GM13977 (cell line): ENCODE measurements around the gene KCTD5.

Experiments used
- DNase-seq: peaks from one replicate; pipeline ENCODE4 v3.0.0; 2012; ENCODE audit warnings: low spot score
- in situ Hi-C: fragments of 300-500 bp; cut with MboI; formaldehyde crosslinking; loops from one replicate; pipeline ENCODE4 v1.12.0; 2022; ENCODE audit warnings: low sequenced_read_pairs, low pct_unique_long_range_greater_than_20kb, mixed read lengths, inconsistent platforms; ENCODE audit not compliant: unreplicated experiment
- TF ChIP-seq, protein P1 (sequence below): IDR thresholded peaks from 2 replicates; pipeline ENCODE4 v1.5.1; 2012; ENCODE audit warnings: mild to moderate bottlenecking, control low read depth; ENCODE audit not compliant: insufficient read depth; ENCODE audit errors: extremely low read depth, missing control alignments

The KCTD5 gene

DNA sequence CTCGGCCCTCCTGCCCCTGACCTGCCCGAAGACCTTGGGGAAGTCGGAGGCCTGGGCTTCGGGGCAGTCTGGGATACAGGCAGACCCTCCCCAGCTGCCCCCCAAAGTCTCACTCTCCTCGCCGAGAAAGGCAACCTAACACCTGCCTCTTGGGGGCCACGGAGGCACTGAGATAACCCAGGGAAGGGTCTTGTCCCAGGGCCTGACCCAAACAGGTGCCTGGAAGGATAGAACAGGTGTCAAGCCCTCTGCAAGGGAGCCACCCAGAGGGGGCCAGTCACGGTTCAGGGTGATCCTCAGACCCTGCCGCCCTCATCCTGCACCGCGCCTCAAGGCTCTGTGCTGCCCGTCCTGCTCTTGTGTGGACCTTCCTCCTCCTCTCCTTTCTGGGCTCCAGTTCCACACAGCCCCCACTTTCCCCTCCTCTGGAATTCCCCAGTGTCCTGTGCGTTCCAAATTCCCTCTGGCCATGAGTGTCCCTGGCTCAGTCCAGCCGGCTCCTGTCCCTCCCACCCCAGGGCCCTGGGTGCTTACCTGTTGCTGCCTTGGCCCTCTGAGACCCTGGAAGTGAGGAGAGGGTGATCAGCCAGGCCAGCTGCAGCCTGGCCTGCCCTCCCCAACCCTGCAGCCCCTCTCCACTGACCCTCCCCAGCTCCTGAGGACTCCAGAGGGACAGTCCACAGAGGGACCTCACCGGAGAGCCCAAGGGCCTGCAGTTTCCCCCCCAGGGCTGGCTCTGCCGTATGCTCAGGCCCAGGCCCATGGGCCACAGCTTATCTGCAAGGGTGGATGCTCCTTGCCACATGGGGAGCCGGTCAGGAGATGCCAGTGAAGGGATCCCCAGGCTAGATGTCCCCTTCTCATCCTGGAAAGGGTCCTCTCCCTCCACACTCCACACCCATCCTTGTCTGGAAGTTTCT lies 33.9 kb downstream of the KCTD5 start:
- DNase-seq = no peak
- in situ Hi-C loops = no loop called here
- TF ChIP-seq, protein P1, sequence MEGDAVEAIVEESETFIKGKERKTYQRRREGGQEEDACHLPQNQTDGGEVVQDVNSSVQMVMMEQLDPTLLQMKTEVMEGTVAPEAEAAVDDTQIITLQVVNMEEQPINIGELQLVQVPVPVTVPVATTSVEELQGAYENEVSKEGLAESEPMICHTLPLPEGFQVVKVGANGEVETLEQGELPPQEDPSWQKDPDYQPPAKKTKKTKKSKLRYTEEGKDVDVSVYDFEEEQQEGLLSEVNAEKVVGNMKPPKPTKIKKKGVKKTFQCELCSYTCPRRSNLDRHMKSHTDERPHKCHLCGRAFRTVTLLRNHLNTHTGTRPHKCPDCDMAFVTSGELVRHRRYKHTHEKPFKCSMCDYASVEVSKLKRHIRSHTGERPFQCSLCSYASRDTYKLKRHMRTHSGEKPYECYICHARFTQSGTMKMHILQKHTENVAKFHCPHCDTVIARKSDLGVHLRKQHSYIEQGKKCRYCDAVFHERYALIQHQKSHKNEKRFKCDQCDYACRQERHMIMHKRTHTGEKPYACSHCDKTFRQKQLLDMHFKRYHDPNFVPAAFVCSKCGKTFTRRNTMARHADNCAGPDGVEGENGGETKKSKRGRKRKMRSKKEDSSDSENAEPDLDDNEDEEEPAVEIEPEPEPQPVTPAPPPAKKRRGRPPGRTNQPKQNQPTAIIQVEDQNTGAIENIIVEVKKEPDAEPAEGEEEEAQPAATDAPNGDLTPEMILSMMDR = no peak

DNA sequence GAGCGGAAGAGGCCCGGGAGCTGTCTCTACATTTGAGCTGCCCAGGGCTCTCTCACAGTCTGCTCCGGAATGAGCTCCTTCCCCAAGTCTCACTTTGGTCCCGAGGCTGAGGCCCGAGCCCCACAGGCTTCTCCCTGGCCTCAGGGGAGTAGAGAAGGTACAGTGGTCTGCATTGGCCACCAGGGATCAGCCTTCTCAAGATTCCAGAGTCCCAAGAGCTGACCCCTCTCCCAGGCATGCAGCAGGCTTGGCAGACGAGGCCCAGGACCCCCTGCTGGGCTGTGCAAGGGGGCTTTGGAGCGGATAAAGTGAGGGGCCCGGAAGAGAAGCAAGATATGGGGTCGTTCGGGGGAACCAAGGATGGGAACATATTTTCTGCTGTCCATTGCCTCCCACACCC lies 34.6 kb downstream of the KCTD5 start:
- TF ChIP-seq, protein P1 = no peak
- in situ Hi-C loops = no loop called here
- DNase-seq = no peak

DNA sequence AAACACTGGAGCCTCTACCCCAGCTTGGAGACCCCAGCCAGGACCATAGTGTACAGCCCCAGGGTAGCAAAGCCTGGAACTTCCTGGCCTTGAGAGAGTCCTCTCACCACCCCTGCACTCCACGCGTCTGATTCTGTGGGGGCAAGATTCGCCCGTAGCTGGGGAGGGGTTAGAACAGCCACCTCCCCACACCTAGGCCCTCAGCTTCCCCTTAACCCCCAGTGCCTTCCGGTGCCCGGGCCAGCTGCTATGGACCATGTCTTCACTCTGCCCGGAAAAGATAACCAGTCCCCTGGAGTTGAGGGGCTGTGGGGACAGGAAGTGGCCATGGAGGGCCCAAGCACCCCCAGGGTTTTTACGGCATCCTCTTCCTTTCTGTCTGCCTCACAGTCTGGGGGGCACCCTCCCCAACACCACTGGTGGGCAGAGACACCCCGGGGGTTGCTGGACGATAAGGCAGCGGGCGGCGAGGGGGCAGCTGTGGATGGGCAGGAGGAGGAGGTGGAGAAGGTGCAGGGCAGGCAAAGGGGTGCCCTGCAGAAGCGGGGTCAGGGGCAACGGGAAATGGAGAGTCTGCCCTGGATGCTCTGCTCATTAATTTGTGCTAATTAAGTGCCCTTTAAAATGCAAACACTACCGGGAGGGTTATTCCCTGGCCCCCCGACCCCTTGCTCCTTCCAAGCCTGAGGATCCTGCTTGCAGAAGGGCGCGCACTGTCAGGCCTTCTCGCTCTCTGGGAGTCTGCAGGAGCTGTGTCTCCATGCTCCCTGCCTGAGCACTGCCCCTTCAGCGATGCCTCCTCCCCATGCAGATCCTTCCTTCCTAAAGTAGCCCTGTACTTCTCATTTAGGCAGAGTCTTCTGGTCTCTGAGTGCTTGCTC lies 35.3 kb downstream of the KCTD5 start:
- no peak for DNase-seq
- in situ Hi-C loops = no loop called here
- TF ChIP-seq, protein P1 = no peak

DNA sequence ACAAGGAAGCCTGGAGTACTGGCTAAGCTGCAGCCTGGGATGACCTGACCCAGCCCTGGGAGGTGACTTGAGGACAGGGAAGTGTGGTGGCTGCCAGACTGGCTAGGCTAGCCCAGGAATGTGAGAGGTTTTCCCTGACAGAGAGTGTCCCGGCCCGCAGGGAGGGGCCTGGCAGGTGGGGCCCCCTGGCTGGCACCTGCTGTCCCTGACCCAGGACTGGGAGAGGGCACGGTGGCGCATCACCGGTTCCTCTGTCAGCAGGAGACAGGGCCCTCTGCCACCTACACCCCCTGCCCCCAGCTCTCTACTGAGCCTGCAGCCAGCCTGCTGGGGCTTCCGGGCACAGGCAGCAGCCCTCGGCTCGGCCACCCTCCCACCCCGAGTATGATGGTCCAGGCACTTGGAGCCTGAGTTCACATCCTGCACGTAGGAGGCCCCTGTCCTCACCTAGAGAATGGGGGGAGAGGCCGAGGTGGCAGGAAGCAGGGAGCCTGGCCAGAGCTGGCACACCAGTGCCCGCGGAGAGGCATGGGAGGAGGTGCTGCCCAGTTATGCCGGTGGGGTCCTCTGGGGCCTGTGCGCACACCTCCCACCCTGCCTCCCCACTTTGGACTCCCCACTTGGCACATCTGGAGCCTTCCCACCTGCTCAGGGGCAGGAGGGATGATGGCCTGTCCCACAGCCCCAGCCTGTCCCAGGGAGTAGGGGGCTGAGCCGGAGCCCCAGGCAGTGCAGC lies 37.2 kb downstream of the KCTD5 start:
- in situ Hi-C loops = no loop called here
- TF ChIP-seq, protein P1 = no peak
- DNase-seq = no peak

DNA sequence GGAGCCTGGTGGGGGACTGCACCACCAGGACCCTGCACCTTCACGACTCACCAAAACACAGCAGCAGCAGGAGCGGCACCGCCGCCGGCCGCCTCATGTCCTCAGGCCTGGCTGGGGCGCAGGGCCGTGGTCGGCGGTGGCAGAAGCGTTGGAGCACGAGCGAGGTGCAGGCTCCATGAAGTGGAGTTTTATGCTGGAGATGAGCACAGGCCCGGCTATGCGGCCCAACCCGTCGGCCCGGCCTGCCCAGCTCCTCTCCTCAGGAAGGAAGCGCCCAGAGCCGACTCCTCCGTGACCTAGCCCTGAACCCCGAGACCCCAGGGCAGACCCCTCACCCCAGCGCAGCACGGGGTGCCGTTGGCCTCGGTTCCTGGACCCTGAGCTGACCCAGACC lies 37.7 kb downstream of the KCTD5 start, which contains the start of gene PRSS27:
PRSS27 (minus strand) TSS at position 161 of the 394 bp plus-strand sequence; CDS start at position 97, 64 bp downstream.
- TF ChIP-seq, protein P1 = no peak
- no peak for DNase-seq
- in situ Hi-C loops = no loop called here
